Peyer's patch (tissue), 4 donors: ENCODE results near the gene NKD1.

Experiments
- POLR2A ChIP-seq, 2 donors: fragments of 450-650 bp; IDR thresholded peaks; one replicate each; pipeline ENCODE4 v1.5.1; 2017; ENCODE audit warnings: antibody characterized with exemption in 2 of 2, mild to moderate bottlenecking in 2 of 2, moderate library complexity in 2 of 2
- TF ChIP-seq, protein P1 (sequence below), 6 experiments: fragments of 450-650 bp in 4 of 6; fragments of 200-600 bp in 2 of 6; sonication (generic) in 1 of 6; IDR thresholded peaks; one replicate each; pipeline ENCODE4 v1.5.1; 2017 to 2019; ENCODE audit warnings: antibody characterized with exemption in 6 of 6, mild to moderate bottlenecking in 3 of 6, moderate library complexity in 1 of 6

DNA sequence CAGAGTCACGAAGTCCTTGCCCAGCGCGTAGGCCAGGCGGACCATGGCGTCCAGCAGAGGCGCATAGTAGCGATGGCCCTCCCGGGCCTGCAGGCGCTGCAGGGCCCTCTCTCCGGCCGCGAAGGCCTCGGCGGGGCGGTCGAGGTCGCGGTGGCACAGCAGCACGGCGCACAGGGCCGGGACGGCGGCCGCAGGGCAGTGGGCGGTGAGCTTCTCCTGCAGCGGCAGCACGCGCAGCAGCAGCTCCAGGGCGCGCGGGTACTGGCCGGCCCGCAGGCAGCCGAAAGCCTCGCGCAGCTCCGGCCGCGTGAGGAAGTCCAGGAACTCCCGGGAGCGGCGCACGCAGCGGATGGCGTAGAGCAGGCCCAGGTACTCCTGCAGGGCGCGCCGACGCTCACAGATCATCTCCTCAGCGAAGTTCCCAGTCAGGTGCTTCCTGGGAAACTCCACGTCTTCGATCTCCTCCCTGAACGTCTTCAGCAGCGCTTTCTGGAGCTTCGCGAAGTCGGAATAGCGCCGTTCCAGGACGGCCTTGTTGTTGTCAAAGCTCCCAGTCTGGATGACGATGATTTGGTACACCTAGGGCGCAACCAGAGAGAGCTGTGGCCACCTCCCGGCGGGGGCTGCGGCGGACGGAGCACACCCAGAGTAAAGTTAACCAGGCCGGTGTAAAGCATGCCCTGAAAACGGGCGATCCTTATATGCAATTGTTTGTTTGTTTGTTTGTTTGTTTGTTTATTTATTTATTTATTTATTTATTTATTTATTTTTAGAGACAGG, 125.5 kb downstream of the NKD1 start:
- TF ChIP-seq, protein P1, sequence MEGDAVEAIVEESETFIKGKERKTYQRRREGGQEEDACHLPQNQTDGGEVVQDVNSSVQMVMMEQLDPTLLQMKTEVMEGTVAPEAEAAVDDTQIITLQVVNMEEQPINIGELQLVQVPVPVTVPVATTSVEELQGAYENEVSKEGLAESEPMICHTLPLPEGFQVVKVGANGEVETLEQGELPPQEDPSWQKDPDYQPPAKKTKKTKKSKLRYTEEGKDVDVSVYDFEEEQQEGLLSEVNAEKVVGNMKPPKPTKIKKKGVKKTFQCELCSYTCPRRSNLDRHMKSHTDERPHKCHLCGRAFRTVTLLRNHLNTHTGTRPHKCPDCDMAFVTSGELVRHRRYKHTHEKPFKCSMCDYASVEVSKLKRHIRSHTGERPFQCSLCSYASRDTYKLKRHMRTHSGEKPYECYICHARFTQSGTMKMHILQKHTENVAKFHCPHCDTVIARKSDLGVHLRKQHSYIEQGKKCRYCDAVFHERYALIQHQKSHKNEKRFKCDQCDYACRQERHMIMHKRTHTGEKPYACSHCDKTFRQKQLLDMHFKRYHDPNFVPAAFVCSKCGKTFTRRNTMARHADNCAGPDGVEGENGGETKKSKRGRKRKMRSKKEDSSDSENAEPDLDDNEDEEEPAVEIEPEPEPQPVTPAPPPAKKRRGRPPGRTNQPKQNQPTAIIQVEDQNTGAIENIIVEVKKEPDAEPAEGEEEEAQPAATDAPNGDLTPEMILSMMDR (IDR thresholded peaks at IDR 0.05): no peak
- TF ChIP-seq POLR2A (IDR thresholded peaks at IDR 0.05): no peak
